NCI-H510A treated with DMSO at 0.1 percent for 48 hours (cell line): ENCODE data around the gene KCND2.
"Not testable (repeated sequence)": the region's sequence is repeated elsewhere in the genome, so short reads cannot be mapped to it uniquely, and the experiment has no call there.

ENCODE experiments used
- DNase-seq: peaks from one replicate; lab custom pipeline; 2025; lab: John Stamatoyannopoulos, UW

KCND2 gene

GRCh38 chr7:120743128-120743527 lies 470.2 kb downstream of the KCND2 start:
- no peak for DNase-seq

- DNase-seq: no peak
Measured at GRCh38 chr7:120760050-120760449, 487.1 kb downstream of the KCND2 start.

GRCh38 chr7:120760851-120761250 lies 487.9 kb downstream of the KCND2 start:
- DNase-seq: no peak

GRCh38 chr7:120770206-120770605 lies 497.2 kb downstream of the KCND2 start:
- no peak for DNase-seq

- DNase-seq: no peak
Measured at GRCh38 chr7:120774481-120774880, 501.5 kb downstream of the KCND2 start.

- no peak for DNase-seq
Measured at GRCh38 chr7:120775755-120776154, 502.8 kb downstream of the KCND2 start.

GRCh38 chr7:120779078-120779477 lies 506.1 kb downstream of the KCND2 start:
- not testable (repeated sequence) for DNase-seq

- DNase-seq: not testable (repeated sequence)
Measured at GRCh38 chr7:120780451-120780850, 507.5 kb downstream of the KCND2 start.

- no peak for DNase-seq
Measured at GRCh38 chr7:120780938-120781337, 508.0 kb downstream of the KCND2 start.

GRCh38 chr7:120781924-120782323 lies 508.9 kb downstream of the KCND2 start:
- DNase-seq: not testable (repeated sequence)

- no peak for DNase-seq
Measured at GRCh38 chr7:120783273-120783672, 510.3 kb downstream of the KCND2 start.

GRCh38 chr7:120783721-120784120 lies 510.7 kb downstream of the KCND2 start:
- no peak for DNase-seq

- no peak for DNase-seq
Measured at GRCh38 chr7:120785095-120785494, 512.1 kb downstream of the KCND2 start.

- DNase-seq: peak; percentile 60
Measured at GRCh38 chr7:120792091-120792860, 519.3 kb downstream of the KCND2 start.

GRCh38 chr7:120792861-120793130 lies 519.8 kb downstream of the KCND2 start:
- no peak for DNase-seq

GRCh38 chr7:120793213-120793936 lies 520.4 kb downstream of the KCND2 start:
- no peak for DNase-seq

- no peak for DNase-seq
Measured at GRCh38 chr7:120794106-120794729, 521.2 kb downstream of the KCND2 start.

GRCh38 chr7:120797026-120797645 lies 524.2 kb downstream of the KCND2 start:
- DNase-seq: no peak

- DNase-seq: no peak
Measured at GRCh38 chr7:120799147-120799546, 526.2 kb downstream of the KCND2 start.
